GM18526 (cell line): ENCODE results near the gene ANKRD30B.

Source experiments
- POLR2A ChIP-seq: IDR thresholded peaks from 3 replicates; pipeline ENCODE4 v1.6.1; 2011; ENCODE audit not compliant: insufficient read length; ENCODE audit errors: extremely low read depth

Gene ANKRD30B, protein sequence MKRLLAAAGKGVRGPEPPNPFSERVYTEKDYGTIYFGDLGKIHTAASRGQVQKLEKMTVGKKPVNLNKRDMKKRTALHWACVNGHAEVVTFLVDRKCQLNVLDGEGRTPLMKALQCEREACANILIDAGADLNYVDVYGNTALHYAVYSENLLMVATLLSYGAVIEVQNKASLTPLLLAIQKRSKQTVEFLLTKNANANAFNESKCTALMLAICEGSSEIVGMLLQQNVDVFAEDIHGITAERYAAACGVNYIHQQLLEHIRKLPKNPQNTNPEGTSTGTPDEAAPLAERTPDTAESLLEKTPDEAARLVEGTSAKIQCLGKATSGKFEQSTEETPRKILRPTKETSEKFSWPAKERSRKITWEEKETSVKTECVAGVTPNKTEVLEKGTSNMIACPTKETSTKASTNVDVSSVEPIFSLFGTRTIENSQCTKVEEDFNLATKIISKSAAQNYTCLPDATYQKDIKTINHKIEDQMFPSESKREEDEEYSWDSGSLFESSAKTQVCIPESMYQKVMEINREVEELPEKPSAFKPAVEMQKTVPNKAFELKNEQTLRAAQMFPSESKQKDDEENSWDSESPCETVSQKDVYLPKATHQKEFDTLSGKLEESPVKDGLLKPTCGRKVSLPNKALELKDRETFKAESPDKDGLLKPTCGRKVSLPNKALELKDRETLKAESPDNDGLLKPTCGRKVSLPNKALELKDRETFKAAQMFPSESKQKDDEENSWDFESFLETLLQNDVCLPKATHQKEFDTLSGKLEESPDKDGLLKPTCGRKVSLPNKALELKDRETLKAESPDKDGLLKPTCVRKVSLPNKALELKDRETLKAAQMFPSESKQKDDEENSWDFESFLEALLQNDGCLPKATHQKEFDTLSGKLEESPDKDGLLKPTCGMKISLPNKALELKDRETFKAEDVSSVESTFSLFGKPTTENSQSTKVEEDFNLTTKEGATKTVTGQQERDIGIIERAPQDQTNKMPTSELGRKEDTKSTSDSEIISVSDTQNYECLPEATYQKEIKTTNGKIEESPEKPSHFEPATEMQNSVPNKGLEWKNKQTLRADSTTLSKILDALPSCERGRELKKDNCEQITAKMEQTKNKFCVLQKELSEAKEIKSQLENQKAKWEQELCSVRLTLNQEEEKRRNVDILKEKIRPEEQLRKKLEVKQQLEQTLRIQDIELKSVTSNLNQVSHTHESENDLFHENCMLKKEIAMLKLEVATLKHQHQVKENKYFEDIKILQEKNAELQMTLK (N-terminal part only)

GRCh38 chr18:14747513-14748474, at the start of gene ANKRD30B:
Gene ANKRD30B, plus strand, starts transcription at chr18:14748172. Its CDS starts 248 bp downstream, at chr18:14748420.
- TF ChIP-seq POLR2A: no peak

GRCh38 chr18:14746897-14747296, 1.1 kb upstream of the ANKRD30B start:
- no peak for TF ChIP-seq POLR2A

GRCh38 chr18:14748496-14748895, 524 bp downstream of the ANKRD30B start:
- TF ChIP-seq POLR2A: no peak

- TF ChIP-seq POLR2A: no peak
Observed at GRCh38 chr18:14767474-14767873, 19.5 kb downstream of the ANKRD30B start.

- no peak for TF ChIP-seq POLR2A
Observed at GRCh38 chr18:14768241-14768640, 20.3 kb downstream of the ANKRD30B start.

- TF ChIP-seq POLR2A: no peak
Observed at GRCh38 chr18:14769381-14769780, 21.4 kb downstream of the ANKRD30B start.

DNA sequence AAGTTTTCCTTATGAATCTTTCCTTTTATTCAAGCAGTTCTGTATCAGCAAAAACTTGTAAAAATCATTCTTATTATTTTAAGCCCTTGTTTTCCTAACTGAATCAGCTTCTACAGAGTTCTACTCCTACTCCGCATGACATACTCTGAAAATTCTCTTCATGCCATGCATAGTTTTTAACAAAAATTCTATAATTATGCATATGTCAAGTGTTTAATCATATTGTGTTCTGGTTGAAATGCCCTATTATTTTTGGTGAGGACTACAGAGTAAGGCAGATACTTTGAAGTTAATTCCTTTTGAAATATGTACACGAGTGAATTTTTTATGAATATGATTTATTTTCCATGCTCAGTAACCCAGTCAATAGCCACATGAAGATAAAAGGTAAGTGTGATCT, 28.8 kb downstream of the ANKRD30B start:
- no peak for TF ChIP-seq POLR2A

GRCh38 chr18:14781671-14782070, 33.7 kb downstream of the ANKRD30B start:
- TF ChIP-seq POLR2A: no peak

GRCh38 chr18:14784133-14784532, 36.2 kb downstream of the ANKRD30B start:
- TF ChIP-seq POLR2A: no peak

- no peak for TF ChIP-seq POLR2A
Observed at GRCh38 chr18:14900435-14900834, 152.5 kb downstream of the ANKRD30B start.
